OCI-LY1 (cell line): ENCODE measurements around the gene C20orf96.

Source experiments
- H2AFZ ChIP-seq: fragments of 200-600 bp; sonication (generic), shearing (Covaris generic); 2 replicates; pipeline ENCODE4 v1.6.0; 2014; ENCODE audit warnings: antibody characterized with exemption, mild to moderate bottlenecking, low read length
- H3F3A ChIP-seq: fragments of 200-600 bp; sonication (generic), shearing (Covaris generic); 2 replicates; pipeline ENCODE4 v1.6.0; 2014; ENCODE audit warnings: mild to moderate bottlenecking, antibody characterized with exemption, low read length, moderate library complexity; ENCODE audit not compliant: insufficient read depth
- H3K27ac ChIP-seq: fragments of 200-600 bp; sonication (generic); 2 replicates; pipeline ENCODE4 v1.5.1; 2014; ENCODE audit warnings: low read length, mixed run types, mild to moderate bottlenecking, low read depth; ENCODE audit not compliant: poor library complexity, severe bottlenecking
- H3K27me3 ChIP-seq: fragments of 200-600 bp; sonication (generic); 2 replicates; pipeline ENCODE4 v1.6.0; 2014; ENCODE audit warnings: antibody characterized with exemption, mild to moderate bottlenecking, low read length, moderate library complexity; ENCODE audit not compliant: insufficient read depth
- H3K36me3 ChIP-seq: fragments of 200-600 bp; sonication (generic); 2 replicates; pipeline ENCODE4 v1.6.1; 2014; ENCODE audit warnings: mild to moderate bottlenecking, antibody characterized with exemption, low read length, moderate library complexity, mixed read lengths; ENCODE audit not compliant: insufficient read depth
- H3K4me1 ChIP-seq: fragments of 200-600 bp; sonication (generic); 2 replicates; pipeline ENCODE4 v1.5.1; 2014; ENCODE audit warnings: mild to moderate bottlenecking, low read length, moderate library complexity; ENCODE audit not compliant: insufficient read depth, severe bottlenecking
- H3K4me2 ChIP-seq: fragments of 200-600 bp; sonication (generic), shearing (Covaris generic); 2 replicates; pipeline ENCODE4 v1.6.1; 2014; ENCODE audit warnings: low read length
- H3K4me3 ChIP-seq: fragments of 200-600 bp; sonication (generic); 2 replicates; pipeline ENCODE4 v1.5.1; 2014; ENCODE audit warnings: low read length, low read depth, mild to moderate bottlenecking, mixed read lengths; ENCODE audit not compliant: poor library complexity, severe bottlenecking
- H3K79me2 ChIP-seq: fragments of 200-600 bp; shearing (Covaris generic); 2 replicates; pipeline ENCODE4 v1.6.1; 2016; ENCODE audit warnings: mixed run types, low read length, mixed read lengths; ENCODE audit not compliant: insufficient read depth
- H3K9ac ChIP-seq: fragments of 200-600 bp; sonication (generic), shearing (Covaris generic); 2 replicates; pipeline ENCODE4 v1.6.1; 2014; ENCODE audit warnings: mild to moderate bottlenecking, low read length, mixed read lengths
- H3K9me2 ChIP-seq: fragments of 200-600 bp; sonication (generic), shearing (Covaris generic); 2 replicates; pipeline ENCODE4 v1.6.1; 2014; ENCODE audit warnings: low read depth, mild to moderate bottlenecking, low read length, mixed read lengths
- H3K9me3 ChIP-seq: fragments of 200-600 bp; shearing (Covaris generic); 2 replicates; pipeline ENCODE4 v1.6.1; 2014; ENCODE audit warnings: low read length, mixed read lengths
- H4K20me1 ChIP-seq: fragments of 200-600 bp; sonication (generic), shearing (Covaris generic); 2 replicates; pipeline ENCODE4 v1.6.0; 2016; ENCODE audit warnings: mild to moderate bottlenecking, low read length; ENCODE audit not compliant: insufficient read depth
- CTCF ChIP-seq: fragments of 200-600 bp; sonication (generic), shearing (Covaris generic); IDR thresholded peaks from 2 replicates; pipeline ENCODE4 v1.5.1; 2017; ENCODE audit warnings: mild to moderate bottlenecking, antibody characterized with exemption, low read length, moderate library complexity, mixed read lengths
- EZH2 ChIP-seq: fragments of 200-600 bp; sonication (generic), shearing (Covaris generic); IDR thresholded peaks from 2 replicates; pipeline ENCODE4 v1.8.0; 2017; ENCODE audit warnings: borderline replicate concordance, mixed run types, mild to moderate bottlenecking, antibody characterized with exemption, low read length, moderate library complexity, mixed read lengths

C20orf96 gene

DNA sequence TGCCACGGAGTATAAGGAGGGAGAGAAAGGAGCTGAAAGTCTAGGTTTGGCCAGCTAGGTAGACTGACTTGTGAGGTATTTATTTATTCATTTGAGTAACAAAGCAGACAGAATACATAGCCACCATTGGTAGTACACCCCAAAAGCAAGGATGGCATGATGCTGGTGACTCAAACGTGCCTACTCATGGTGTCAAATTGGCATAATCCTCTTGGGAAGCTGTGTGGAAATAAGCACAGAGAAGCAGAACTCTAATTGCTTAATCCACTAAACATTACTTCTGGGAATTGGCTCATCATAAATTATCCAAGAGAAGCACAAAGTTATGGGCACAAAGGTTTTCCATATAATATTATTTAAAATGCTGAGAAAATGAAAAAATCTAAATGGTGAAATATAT, 30.6 kb downstream of the C20orf96 start:
- H3K36me3 ChIP-seq = no peaks in the 10 kb centered on the region
- no peaks in the 10 kb centered on the region for H3K9me3 ChIP-seq
- 0 out of 2 replicates have a peak, but pooled peaks cover 4% of the 10 kb centered on the region for H3K27me3 ChIP-seq
- H3K9ac ChIP-seq = no peak overlapping the region
- H3K27ac ChIP-seq = no peak overlapping the region
- H3K9me2 ChIP-seq = no peaks in the 10 kb centered on the region
- H3K79me2 ChIP-seq = no peaks in the 10 kb centered on the region
- H2AFZ ChIP-seq = no peak overlapping the region
- no peaks in the 10 kb centered on the region for H4K20me1 ChIP-seq
- TF ChIP-seq EZH2 = no peak
- TF ChIP-seq CTCF = no peak
- no peak overlapping the region for H3K4me2 ChIP-seq
- H3F3A ChIP-seq = no peaks in the 10 kb centered on the region
- no peaks in the 10 kb centered on the region for H3K4me1 ChIP-seq
- H3K4me3 ChIP-seq = no peak overlapping the region

DNA sequence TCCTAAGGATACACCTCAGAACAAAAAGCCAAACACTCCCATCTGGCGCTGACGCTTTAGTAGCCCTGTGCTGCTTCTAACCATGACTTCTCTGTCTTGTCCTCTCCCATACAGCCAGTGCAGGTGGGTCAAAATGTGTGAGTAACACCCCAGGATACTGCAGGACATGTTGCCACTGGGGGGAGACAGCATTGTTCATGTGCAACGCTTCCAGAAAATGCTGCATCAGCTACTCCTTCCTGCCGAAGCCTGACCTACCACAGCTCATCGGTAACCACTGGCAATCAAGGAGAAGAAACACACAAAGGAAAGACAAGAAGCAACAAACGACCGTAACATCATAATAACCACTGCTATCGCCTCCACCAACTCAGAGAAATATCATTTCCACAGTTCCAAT, 31.6 kb downstream of the C20orf96 start:
- no peaks in the 10 kb centered on the region for H3K9me2 ChIP-seq
- H3K9ac ChIP-seq = no peak overlapping the region
- no peaks in the 10 kb centered on the region for H3F3A ChIP-seq
- H3K4me2 ChIP-seq = no peak overlapping the region
- no peaks in the 10 kb centered on the region for H4K20me1 ChIP-seq
- H3K27me3 ChIP-seq = 0 out of 2 replicates have a peak, but pooled peaks cover 4% of the 10 kb centered on the region
- no peaks in the 10 kb centered on the region for H3K4me1 ChIP-seq
- H3K4me3 ChIP-seq = no peak overlapping the region
- no peak overlapping the region for H2AFZ ChIP-seq
- H3K36me3 ChIP-seq = no peaks in the 10 kb centered on the region
- TF ChIP-seq EZH2 (no peak), CTCF (peak; percentile 32; the same call in 1 of the 2 replicates)
- H3K27ac ChIP-seq = no peak overlapping the region
- no peaks in the 10 kb centered on the region for H3K9me3 ChIP-seq
- H3K79me2 ChIP-seq = no peaks in the 10 kb centered on the region

- Histone ChIP-seq H3K27ac (no peak overlapping the region), H3K9me3 (no peaks in the 10 kb centered on the region), H3F3A (no peaks in the 10 kb centered on the region), H3K27me3 (0 out of 2 replicates have a peak, but pooled peaks cover 4% of the 10 kb centered on the region), H3K9me2 (no peaks in the 10 kb centered on the region), H3K4me1 (no peaks in the 10 kb centered on the region), H3K4me2 (no peak overlapping the region), H2AFZ (no peak overlapping the region), H4K20me1 (no peaks in the 10 kb centered on the region), H3K4me3 (no peak overlapping the region), H3K79me2 (no peaks in the 10 kb centered on the region), H3K36me3 (no peaks in the 10 kb centered on the region), H3K9ac (no peak overlapping the region)
- TF ChIP-seq CTCF = no peak
- TF ChIP-seq EZH2 = no peak
These were observed 32.2 kb downstream of the C20orf96 start for GRCh38 chr20:258269-258858.
